HG03280 (cell line): ENCODE measurements around the gene TOMM40.
A peak's percentile ranks its signal among the peaks of the same experiment; 100 is the strongest.
"Not testable (repeated sequence)": the region's sequence is repeated elsewhere in the genome, so short reads cannot be mapped to it uniquely, and the experiment has no call there.

ENCODE experiments used
- ATAC-seq: cut with Tn5 transposase; IDR thresholded peaks from one replicate; pipeline ENCODE4 v1.9.1; 2021; ENCODE audit warnings: mild to moderate bottlenecking, moderate library complexity; ENCODE audit not compliant: unreplicated experiment

Gene TOMM40

DNA sequence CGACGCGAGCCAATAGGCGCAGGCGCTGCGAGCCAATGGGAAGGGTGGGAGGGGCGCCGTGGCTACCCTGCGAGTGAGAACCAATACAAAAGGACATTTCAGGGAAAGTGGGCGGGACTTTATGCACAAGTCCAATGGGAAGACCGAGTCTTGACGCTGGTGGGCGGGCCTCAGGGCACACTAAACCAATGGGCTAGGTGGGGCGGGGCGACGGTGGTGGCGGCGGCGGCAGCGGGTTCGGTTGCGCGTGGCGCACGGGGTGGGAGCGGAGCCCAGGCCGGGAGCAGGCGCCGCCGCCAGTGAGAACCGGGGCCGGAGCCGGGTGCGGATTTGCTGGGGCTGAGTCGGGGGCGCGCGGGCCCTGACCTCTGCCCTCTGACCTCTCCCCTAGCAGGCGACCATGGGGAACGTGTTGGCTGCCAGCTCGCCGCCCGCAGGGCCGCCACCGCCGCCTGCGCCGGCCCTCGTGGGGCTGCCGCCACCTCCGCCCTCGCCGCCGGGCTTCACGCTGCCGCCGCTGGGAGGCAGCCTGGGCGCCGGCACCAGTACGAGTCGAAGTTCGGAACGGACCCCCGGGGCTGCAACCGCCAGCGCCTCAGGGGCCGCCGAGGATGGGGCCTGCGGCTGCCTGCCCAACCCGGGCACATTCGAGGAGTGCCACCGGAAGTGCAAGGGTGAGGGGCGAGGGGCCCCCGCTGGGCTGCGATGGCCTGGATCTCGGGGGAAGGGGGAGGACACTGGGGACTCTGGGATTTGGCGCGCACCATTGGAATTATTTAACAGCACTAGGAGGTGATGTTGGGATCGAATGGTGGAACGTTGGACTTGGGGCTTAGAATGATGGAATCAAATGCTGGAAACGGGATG, at the start of gene TOMM40:
TSS of gene TOMM40 (plus strand) at position 239 of the 867 bp plus-strand sequence. CDS start at position 401, 162 bp downstream.
- ATAC-seq: peak; percentile 64

DNA sequence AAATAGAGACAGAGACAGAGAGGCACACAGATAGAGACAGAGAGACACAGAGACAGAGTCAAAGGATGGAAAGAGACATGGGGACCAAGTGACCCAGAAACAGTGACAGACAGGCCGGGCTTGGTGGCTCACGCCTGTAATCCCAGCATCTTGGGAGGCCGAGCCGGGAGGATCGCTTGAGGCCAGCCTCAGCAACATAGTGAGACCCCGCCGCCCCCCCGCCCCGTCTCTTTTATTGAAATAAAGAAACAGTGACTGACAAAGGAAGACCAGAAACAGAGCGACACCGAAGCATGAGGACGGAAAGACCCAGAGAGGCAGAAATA, 45.8 kb upstream of the TOMM40 start:
- ATAC-seq: no peak

DNA sequence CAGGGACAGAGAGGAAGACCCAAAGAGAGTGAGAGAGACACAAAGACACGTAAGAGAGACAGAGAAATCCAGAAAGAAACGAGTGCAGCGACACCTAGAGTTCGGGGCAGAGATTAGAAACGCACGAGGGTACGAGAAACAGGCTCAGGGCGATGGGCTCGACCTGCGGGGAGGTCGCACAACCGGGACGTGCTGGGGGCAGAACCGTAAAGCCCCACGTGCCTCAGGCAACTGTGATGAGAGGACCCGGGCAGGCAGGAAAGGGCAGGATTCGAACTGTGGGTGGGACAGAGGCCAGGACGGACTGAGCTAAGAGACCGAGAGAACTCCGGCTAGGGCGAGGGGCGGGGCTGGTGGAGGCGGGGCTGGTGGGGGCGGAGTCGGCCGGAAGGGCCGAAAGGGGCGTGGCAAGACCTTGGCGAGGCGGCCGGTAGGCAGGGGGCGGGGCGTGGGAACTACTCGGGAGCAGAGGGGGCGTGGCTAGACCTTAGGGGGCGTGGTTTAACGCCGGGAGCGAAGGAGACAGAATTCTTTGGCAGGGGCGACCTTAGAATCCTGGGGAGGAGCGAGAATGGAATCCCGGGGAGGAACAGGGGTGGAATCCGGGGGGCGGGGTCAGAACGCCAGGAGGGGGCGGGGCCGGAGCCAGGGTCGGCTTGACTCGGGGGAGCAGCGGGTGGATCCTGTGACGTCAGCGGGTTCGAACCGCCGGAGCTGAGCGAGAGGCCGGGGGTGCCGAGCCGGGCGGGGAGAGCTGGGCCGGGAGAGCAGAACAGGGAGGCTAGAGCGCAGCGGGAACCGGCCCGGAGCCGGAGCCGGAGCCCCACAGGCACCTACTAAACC, 45.2 kb upstream of the TOMM40 start, which contains the start of gene NECTIN2:
TSS of gene NECTIN2 (plus strand) at position 686 of the 843 bp plus-strand sequence. CDS start 229 bp downstream, outside the sequence.
- peak; percentile 56 for ATAC-seq

DNA sequence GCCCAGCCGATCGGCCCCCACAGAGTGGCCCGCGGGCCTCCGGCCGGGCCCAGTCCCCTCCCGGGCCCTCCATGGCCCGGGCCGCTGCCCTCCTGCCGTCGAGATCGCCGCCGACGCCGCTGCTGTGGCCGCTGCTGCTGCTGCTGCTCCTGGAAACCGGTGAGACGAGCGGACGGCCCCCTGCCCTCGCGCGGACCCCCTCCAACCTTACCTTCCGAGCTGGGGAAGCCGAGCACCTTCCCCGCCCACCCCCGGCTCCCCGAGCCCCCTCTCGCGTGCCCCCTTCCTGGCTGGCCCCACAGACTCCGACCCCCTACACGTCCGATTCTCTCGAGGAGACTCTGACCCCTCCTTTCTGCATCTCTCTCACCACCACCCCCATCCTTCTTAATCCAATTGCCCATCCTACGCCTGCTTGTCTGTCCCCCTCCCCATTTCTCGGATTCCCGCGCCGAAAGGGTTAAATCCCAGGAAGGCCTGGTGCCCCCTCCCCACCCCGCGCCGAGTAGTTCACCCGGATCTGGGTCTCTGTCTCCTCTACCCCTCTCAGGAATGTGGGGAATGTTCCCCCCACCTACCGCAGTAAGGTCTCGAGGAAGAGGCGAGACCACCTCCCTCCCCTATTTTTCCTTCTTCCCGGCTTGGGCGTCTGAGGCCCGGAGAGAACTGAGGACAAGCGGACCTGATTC, 44.5 kb upstream of the TOMM40 start:
- no peak for ATAC-seq

DNA sequence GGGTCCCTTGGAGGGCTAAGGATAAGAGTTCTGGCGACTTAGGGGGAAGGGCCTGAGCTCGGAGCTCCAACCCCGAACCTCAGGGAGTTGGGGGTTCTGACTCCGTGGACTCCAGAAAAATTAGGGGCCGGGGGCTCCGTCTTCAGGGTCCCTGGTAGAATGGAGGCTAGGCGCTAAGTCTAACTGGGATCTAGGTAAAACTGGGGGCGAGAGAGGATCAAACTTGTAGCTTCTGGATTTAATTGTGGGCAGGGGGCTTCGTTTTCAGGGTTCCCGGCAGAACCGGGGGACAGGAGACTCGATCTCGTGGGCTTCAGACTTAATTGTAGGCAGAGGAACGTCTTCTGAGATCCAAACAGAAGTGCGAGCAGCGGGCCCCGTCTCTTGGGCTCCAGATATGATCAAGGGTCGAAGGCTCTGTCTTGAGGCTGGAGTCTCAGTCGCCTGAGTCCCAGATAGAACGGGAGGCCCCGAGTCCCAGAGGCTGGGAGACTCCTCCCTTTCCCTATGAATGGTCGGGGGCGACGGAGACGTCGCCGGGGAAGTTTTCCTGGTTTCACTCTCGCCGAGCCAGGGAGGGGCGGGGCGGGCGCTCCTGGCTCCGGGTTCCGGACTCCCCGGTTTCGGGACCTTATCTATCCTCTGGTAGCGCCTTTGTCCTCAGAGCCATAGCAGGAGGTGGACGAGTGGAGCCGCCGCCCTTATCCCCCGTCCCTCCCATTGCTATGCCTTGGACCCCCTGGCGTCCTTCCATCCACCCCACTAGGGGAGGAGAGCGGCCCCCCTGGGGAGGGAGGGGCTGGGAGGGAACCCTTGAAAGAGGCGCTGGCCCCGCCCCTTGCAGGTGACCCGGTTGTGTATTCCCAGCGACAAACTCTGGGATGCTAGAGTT, 43.7 kb upstream of the TOMM40 start:
- ATAC-seq: no peak

DNA sequence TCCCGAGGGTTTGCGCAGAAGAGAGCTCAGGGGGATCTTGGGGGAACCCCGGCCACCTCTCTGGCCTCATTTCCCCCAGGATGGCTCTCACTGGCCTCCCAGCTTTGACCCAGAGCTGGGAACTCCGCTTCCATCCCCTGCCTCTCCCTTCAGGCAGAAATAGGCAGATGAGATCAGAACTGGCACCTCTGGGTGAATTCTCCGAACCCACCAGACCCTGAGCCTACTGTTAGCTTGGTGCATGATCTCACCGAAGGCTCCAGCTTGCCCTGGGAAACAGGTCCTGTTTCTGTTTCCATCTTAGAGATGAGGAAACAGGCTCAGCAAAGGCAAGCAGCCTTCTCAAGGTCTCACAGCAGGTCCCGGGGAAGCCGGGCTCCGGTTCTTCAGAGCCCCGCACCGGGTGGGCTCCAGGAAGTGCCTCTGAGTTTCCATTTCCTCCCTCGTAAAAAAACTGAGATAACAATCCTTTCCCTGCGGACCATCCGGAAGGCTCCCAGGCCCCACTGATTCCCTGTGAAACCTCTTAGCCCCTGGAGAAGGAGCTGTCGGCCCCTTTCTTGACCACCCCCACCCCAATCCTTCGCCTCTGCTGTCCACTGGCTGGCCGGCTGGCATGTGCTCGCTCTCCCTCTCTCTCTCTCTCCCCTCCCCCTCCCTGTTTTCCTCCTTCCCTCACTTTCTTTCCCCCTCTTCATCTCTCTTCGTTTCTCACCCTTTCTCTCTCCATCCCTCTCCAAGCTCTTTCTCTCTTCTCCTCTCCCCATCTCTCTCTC, 42.8 kb upstream of the TOMM40 start:
- no peak for ATAC-seq

DNA sequence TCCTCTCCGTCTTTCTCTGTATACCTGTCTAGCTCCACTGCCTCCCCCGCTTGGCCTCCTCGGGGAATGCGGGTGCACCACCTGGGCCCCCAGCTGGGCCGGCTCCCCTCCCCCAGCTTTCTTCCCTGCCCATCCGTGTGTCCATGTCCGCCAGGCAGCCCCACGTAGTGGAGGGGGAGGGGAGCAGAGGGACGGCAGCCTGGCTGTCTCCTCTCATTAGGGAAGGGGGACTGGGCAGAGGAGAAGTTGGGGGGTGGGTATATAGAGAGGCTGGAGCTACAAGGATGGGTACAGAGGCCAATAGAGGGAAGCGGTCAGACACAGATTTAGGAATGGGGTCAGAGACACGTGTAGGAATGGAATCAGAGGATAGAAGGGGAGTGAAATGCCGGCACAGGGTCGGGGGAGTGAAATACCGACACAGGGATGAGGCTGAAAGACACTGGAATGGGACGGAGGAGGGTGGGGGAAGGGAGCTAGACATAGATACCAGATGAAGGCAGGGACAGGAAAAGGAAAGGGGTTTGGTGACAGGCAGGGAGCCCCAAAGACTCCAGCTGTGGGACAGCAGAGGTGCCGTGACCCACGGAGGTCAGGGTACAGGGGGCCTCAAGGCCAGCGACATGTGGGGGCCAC, 42.1 kb upstream of the TOMM40 start:
- no peak for ATAC-seq

DNA sequence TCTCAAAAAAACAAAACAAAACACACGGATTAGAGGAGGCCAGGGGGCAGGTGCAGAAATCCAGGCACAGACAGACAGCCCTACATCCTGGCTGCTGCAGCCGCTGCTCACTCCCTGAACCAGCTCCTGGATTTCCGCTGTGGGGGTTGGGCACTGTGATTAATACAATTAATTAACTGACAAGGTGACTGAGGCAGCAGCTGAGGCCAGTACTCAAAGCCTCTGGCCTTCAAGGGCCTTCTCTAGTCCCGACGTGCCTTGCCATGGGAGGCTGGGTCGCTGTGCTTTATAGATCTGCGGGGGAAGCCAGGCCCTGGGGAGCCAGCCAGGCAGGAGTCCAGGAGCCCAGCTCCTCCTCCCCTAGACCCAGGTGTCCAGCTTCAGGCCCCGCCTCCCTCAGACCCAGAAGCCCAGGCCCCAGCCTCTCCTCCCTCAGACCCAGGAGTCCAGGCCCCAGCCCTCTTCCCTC, 40.4 kb upstream of the TOMM40 start:
- ATAC-seq: no peak

DNA sequence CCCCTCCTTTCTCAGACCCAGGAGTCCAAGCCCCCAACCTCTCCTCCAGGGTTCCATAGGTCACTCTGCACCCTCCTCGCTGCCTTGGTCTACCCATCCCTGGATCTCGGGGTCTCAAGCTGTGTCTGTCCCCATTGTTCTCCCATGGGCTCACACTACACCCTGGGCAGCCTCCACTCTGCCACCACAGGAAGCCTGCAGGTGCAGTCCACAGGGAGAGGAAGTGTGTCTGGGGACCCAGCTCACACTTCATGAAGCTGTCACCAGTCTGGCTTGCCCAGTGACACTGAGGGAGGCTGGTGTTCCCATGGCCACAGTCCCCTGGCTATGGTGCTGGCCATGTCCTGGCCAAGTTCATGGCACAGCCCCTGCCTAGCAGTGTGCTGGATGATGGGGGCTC, 39.6 kb upstream of the TOMM40 start:
- ATAC-seq: no peak

DNA sequence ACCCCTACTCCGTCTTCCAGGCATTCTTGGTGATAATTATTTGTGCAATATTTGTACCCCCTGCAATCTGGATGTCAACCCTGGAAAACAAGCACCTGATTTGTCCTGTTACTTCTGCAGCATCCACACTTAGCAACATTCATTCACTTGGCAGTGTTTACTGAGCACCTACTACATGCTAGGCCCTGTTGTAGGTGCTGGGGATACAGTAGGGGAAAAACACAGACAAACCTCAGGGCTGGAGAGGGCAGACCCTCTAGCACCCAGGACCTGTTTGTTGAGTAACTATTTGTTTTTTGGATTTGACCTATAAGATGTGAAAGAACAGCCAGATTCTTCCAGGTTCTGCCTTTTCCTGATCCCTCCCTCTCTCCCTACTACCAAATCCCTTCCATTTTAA, 35.4 kb upstream of the TOMM40 start:
- ATAC-seq: no peak

DNA sequence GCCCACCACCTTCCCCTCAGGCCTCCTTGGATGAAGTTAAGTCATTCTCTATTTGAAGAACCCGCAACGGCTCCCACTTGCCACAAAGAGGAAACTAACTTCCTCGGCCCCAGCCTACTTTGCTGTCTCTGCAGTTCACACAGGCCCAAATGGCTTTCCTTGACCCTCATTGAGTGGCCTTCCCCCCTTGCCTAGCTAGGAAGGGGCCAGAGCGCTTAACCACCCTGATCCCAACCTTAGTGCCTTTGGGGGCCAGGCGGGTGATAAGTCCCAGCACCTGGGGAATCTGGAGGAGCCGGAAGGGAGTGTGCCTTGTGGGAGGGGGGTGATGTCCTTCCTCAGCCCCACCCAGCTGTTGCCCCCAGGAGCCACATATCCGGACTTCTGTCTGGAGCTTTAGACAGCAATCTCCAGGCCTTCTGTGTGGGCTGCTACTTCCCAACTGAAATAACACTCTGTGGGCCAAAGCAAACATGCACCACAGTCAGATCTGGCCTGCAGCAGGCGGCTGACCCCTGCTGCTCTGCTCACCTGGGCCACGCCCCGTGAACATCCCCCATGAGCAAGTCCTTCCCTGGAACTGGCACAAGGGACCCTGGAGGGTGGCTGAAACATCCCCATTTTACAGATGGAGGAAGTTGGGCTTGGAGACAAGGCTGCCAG, 34.5 kb upstream of the TOMM40 start:
- no peak for ATAC-seq

DNA sequence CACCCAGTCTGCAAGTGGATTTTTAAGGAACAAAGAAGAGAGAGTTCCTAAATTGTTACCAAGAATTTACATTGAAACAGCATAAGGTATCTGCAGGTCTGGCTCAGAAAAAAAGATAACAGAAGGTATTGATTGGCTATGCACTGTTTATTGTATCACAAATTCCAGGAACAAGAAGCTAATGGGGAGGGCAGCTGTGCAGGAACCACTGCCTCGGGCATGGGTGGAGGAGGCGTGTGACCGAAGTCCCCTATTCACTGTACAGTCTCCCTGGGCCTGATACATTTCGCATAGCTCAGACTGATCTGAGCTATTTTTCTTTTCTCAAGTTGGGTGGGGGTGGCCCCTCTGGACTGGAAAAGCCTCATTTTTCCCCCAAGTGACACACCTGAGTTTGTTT, 33.2 kb upstream of the TOMM40 start:
- no peak for ATAC-seq

DNA sequence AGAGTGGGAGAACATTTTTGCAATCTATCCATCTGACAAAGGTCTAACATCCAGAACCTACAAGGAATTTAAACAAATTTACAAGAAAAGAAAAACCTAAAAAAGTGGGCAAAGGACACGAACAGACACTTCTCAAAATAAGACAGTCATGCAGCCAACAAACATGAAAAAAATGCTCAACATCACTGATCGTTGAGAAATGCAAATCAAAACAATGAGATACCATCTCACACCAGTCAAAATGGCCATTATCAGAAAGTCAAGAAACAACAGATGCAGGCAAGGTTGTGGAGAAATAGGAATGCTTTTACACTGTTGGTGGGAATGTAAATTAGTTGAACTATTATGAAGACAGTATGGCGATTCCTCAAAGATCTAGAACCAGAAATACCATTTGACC, 29.5 kb upstream of the TOMM40 start:
- not testable (repeated sequence) for ATAC-seq

DNA sequence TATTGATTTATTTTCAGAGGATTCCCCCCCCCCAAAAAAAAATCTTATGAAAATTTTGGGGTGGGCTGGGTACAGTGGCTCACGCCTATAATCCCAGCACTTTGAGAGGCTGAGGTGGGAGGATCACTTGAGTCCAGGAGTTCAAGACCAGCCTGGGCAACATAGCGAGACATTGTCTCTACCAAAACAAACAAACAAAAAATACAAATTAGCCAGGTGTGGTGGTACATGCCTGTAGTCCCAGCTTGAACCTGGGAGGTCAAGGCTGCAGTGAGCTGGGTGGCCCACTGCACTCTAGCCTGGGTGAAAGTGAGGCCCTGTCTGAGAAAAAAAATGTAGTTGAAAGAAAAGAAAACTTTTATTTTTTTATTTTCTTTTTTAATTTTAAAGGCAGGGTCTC, 27.1 kb upstream of the TOMM40 start:
- no peak for ATAC-seq

DNA sequence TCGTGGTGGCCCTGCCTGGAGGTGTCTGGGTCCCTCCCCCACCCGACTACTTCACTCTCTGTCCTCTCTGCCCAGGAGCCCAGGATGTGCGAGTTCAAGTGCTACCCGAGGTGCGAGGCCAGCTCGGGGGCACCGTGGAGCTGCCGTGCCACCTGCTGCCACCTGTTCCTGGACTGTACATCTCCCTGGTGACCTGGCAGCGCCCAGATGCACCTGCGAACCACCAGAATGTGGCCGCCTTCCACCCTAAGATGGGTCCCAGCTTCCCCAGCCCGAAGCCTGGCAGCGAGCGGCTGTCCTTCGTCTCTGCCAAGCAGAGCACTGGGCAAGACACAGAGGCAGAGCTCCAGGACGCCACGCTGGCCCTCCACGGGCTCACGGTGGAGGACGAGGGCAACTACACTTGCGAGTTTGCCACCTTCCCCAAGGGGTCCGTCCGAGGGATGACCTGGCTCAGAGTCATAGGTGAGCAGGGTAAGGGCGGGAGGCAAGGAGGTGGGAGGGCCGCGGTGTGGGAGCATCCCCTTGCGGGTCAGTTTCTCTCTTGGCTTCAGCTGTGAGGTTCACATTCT, 25.8 kb upstream of the TOMM40 start:
- ATAC-seq: no peak

DNA sequence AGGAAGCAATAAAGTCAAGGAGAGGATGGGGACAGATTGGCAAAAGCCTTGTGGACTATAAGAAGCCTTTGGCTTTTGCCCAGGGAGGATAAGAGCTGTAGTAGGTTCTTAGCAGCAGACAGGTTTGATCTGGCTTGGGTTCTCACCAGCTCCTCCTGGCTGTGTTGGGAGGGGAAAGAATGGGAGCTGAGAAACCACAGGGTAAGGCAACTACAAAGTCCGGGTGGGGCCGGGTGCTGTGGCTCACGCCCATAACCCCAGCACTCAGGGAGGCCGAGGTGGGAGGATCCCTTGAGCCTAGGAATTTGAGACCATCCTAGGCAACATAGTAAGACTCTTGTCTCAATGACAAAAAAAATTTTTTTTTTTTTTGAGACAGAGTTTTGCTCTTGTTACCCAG, 24.4 kb upstream of the TOMM40 start:
- no peak for ATAC-seq

DNA sequence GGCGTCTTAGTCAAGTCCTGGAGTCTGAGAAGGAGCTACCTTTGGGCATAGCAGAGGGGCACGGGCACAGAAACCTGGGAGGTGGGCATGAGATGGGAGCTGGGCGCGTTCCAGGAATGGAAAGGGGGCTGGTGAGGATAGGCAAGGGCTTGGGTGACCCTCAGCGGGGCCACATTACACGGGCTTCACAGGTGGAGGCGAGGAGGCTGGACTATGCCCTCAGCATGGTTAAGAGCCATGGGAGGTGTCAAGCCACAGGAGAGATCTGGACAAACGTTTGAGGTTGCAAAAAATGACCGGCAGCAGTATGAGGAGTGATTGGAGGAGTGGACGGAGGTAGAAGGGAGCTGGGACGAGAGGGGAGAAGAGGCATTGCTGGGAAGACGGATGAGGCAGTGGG, 23.5 kb upstream of the TOMM40 start:
- ATAC-seq: no peak
